ENCODE measurements around the gene CES1.
"Not testable (repeated sequence)": the region's sequence is repeated elsewhere in the genome, so short reads cannot be mapped to it uniquely, and the experiment has no call there.

CES1 gene

GRCh38 chr16:55829232-55829631, 3.7 kb downstream of the CES1 start:
- not testable (repeated sequence) for DNase-seq

DNA sequence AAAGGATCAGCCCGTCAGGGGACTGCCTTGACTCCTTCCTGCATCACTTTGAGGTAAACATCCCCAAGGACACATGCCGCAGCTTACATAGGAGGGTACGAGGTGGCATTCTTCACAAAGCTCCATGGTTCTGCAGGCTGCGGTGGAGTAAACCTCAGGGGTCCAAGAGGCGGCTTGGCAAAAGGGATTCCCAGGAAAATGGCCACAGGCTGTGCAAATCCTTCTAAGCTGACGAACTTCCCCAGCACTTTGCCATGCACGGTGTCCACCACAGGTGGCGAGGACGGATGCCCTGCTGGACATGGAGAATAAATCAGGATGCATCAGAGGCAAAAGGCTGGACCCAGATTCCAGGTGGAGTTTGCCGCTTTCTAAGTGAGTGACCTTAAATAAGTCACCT, 4.2 kb downstream of the CES1 start:
- DNase-seq: no peak

DNA sequence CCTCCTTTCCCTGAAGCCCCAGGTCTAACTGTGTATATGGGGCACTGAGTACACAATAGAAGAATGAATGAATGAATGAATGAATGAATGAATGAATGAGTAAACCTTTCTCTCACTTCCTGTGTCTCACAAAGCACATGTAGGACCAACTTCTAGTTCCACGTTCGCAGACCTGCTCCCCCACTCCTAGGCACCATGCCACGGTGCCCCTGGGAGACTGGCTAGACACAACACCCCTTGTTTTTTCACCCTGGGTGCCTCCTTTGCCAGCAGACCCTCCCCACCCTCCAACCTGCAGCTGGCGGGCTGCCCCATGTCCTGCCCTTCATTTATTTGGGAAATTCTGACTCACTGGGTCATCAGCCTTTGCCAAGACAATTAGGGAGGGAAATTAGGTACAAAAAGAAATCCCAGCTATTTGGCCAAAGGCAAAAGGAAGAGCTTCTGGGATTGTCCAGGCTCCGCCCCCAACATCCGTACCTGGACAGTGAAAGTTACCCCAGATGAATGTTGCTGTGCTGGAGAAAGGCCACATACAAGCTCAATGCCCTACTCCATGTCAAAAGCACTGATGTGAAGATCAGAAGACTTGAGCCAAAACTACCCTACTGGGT, 7.7 kb downstream of the CES1 start:
- DNase-seq: no peak

- DNase-seq: no peak
Observed at GRCh38 chr16:55824473-55825000, 8.4 kb downstream of the CES1 start.

DNA sequence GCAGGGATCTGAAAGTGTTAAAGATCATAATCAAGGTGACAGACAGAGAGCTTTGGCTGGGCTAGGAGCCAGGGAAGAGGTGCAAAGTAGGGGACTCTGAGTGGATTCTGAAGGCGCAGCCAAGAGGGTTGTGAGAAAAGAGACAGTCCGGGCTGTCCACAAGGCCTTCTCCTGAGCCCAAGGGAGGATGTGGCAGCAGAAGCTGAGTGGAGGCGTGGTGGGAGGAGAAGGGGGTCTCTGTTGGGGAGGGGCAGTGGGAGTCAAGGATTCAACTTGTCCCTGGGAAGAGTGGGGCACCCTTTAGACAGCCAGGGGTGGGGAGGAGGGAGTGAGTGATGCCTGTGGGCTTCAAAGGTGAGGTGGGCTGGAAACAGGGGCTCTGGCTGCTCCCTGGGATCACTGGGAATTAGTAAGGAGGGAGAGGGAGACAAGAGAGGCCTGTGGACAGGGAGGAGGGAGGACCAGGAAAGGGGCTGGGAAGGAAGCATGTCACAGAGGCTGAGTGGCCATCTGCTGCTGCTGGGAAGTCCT, 10.6 kb downstream of the CES1 start:
- no peak for DNase-seq

DNA sequence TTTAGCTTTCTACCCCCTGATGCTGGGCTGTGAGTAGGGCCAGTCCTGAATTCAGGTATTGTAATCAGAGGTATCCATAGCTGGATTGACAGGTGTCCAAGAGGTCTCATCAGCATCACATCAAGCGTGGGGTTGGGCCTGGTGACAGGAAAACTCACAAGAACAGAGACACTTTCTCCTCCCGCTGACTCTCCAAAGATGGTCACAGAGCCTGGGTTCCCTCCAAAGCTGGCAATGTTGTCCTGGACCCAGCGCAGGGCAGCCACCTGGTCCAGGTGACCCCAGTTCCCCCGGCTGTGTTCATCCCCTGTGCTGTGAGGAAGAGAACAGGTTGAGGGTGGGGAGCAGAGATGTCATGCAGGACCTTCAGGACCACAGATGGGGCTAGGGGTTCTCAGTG, 11.7 kb downstream of the CES1 start:
- DNase-seq: no peak

DNA sequence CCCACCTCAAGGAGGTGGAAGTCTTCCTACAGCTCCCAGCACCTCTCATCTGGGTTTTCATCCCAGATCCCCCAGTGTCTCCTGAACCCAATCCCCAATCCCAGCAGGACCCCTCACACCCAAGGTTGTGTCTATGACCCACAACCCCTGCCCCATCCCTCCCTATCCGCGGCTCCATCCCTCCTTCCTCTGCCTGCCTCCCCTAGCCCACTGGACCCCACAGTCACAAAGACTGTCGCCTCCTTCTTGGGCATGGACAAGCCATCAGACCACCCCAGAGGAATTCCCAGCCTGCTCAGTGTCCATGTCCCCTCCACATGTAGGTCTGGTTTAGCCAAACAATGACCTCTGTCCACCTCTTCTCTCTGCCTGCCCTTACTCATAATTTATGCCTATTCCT, 12.3 kb downstream of the CES1 start:
- no peak for DNase-seq

GRCh38 chr16:55817236-55817912, 15.5 kb downstream of the CES1 start:
- DNase-seq: no peak

GRCh38 chr16:55816222-55816621, 16.7 kb downstream of the CES1 start:
- not testable (repeated sequence) for DNase-seq

GRCh38 chr16:55815320-55815719, 17.6 kb downstream of the CES1 start:
- DNase-seq: no peak

DNA sequence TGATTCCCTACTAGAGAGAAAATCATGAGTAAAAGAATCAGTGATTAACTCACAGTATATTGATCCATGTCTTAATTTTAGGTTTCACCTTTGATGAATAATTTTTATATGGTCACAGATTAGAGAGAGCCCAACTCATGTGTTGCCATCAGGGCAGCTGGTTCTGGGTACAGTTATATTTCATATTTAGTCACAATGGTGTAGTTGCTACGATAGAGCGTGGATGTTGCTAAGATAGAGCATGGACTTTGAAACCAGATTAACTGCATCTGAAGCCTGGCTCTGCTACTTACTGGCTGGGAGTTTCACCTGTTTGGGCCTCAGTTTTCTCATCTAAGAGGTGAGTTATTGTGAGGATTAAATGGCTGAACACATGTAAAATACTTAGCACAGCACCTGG, 18.7 kb downstream of the CES1 start:
- DNase-seq: not testable (repeated sequence)

GRCh38 chr16:55813730-55814129, 19.2 kb downstream of the CES1 start:
- not testable (repeated sequence) for DNase-seq

- DNase-seq: no peak
Observed at GRCh38 chr16:55812951-55813350, 19.9 kb downstream of the CES1 start.

GRCh38 chr16:55811811-55812210, 21.1 kb downstream of the CES1 start:
- DNase-seq: no peak

- DNase-seq: no peak
Observed at GRCh38 chr16:55810451-55810961, 22.4 kb downstream of the CES1 start.

GRCh38 chr16:55809851-55810250, 23.0 kb downstream of the CES1 start:
- no peak for DNase-seq

GRCh38 chr16:55809386-55809785, 23.5 kb downstream of the CES1 start:
- DNase-seq: no peak

GRCh38 chr16:55808286-55808685, 24.6 kb downstream of the CES1 start:
- DNase-seq: not testable (repeated sequence)

GRCh38 chr16:55805104-55805503, 27.8 kb downstream of the CES1 start:
- not testable (repeated sequence) for DNase-seq

- not testable (repeated sequence) for DNase-seq
Observed at GRCh38 chr16:55803681-55804080, 29.2 kb downstream of the CES1 start.

- not testable (repeated sequence) for DNase-seq
Observed at GRCh38 chr16:55792934-55793374, 39.9 kb downstream of the CES1 start.

- not testable (repeated sequence) for DNase-seq
Observed at GRCh38 chr16:55791512-55791911, 41.4 kb downstream of the CES1 start.

DNA sequence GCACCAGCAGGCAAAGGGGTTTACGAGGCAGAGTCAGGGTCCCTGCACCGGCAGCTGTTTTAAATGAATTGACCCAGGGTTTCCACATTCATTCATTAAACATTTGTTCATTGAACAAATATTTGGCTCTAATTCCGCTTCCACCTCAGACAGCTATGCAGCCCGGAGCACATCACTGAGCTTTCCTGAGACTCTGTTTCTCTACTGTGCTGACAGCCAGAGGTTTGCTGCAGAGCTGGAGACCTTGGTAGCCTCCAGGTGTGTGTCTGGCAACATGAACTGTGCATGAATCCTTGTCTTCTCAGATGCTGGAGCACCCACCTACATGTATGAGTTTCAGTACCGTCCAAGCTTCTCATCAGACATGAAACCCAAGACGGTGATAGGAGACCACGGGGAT, 42.7 kb downstream of the CES1 start:
- DNase-seq: not testable (repeated sequence)

GRCh38 chr16:55782793-55783091, 50.2 kb downstream of the CES1 start:
- DNase-seq: not testable (repeated sequence)
